Middle frontal gyrus (tissue), 1 donor: ENCODE data around the gene FBLN5.
"Not testable (repeated sequence)": the region's sequence is repeated elsewhere in the genome, so short reads cannot be mapped to it uniquely, and the experiment has no call there.

Source experiments
- DNase-seq: peaks from one replicate; pipeline ENCODE4 v3.0.0-alpha.2; 2015; ENCODE audit warnings: low spot score; ENCODE audit errors: extremely low spot score

FBLN5 gene

DNA sequence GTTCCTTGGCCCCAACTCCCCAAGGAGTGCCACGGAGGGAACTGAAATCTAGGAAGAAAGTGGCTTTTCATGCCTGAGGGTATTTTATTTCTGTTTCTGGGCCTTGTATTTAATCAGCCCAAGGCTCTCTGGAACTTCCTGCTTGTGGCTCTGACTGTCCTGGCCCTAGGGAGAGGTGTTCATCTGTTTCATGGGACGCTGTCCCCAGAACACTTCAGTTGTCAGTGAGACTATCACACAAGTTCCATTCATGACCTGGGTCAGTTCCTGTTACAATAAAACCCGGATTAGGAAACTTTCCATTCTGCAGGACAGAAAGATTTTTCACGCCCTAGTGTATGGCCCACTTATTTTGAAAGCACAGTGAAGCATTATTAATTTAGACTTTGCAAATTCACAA, 61.7 kb downstream of the FBLN5 start:
- DNase-seq: no peak

DNA sequence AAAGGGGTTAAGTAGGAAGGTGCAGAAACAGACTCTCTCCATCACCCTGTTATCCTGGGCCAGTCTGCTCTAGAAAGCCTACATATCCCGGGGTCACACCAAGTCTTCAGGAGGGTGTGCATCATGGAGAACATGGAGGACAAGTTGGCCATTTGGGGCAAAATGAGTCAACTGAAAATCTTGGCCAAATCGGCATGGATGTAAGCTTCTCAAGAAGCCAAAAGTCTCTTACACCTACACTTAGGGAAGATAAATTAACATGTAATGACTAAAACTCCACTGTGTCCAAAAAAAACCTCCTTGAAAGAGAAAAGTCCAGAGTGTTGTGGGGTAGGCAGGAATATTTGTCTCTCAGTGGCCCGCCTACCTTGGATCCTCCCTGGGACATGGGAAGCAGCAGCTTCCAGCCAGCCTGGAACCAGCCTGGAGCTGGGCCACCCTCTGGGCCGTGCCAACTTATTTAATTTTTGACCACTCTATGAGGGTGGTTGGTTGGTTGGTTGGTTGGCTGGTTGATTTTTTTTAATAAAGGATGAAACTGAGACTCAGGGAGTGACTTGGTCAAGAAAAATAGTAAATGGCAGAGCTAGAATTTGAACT, 62.3 kb downstream of the FBLN5 start:
- DNase-seq: no peak

DNA sequence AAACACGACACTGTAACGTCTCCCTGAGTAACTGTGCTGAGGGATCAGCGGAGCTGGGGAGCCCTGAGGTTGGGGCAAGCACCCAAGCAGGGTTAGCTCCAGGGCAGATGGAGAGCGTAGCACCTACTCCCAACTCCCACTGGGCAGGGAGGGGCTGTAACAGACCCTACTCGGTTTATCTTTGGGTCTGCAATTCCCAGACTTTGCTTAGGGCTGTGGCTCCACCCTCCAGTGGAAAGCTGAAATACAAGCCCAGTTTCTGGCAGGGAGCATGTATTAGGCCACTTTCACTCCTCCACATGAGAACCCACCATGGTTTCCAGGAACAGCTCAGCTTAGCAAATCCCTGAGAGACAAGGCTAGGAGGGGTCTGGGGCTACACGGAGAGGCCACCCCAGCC, 62.8 kb downstream of the FBLN5 start:
- DNase-seq: no peak

DNA sequence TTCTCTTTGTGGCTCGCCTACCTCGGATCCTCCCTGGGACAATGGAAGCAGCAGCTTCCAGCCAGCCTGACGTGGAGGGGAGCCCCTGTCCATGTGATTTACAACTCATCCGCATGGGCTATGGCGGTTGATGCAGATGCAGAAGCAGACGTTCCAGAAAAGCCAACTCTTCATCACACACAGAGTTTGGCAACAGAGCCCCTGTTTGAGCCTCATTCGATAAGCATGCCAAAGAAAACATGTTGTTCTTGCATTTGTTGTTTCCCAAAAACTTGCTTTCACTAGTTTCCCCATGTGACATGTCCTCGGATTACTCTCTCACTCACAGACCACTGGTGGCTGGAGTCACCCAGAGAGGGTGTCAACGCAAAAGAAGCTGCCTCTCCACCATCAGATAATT, 63.7 kb downstream of the FBLN5 start:
- no peak for DNase-seq

DNA sequence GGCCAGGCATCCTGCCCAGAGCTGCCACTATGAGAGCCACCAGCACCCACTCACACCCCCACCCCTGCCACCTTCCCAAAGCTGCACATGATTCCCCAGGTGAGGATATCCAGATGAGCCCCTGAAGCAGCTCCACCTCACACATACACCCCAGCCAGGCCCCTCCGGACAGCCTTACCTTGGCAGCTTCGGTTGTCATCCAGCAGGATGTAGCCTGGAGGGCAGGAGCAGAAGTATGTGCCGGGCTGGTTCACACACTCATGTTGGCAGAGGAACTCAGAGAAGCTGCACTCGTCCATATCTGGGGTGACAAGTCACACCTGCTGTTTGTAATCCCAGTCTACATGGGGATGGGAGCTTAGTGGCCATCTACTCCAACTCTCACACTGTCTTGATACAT, 64.7 kb downstream of the FBLN5 start:
- DNase-seq: no peak

DNA sequence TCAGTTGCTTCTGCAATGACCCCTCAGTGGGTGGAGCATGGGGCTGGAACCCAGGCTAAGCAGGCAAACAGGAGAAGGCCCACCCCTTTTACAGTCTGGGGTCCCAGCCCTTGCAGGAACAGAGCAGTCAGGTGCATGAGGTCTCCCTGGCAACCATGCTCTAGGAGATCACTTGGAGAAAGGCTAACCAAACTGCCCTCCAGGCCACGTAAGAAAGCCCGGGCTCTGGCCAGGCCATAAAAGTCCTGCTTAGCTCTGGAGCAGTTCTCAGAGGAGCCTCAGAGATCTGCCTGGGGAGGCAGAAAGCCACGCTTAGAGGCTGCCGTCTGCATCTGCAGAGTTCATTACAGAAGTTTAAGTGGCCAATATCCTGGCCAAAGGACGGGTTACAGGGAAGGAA, 65.1 kb downstream of the FBLN5 start:
- DNase-seq: no peak

DNA sequence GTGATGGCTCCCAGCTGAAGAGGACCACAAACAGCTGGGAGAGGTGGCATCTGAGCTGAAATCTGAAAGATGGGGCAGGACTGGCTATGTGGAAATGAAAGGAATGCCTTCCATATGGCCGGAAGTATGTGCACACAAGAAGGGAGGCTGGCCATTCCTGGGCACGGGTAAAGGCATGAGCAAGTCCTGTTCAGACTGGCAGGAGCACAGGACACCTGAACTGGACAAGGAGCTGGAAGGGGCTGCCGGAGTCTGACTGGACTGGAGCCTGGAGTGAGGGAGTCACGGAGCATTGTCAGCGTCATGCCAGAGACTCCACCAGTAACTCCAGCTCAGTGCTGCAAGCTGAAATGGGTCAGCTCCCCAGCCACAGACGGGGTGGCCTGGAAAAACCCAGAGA, 68.3 kb downstream of the FBLN5 start:
- DNase-seq: no peak

DNA sequence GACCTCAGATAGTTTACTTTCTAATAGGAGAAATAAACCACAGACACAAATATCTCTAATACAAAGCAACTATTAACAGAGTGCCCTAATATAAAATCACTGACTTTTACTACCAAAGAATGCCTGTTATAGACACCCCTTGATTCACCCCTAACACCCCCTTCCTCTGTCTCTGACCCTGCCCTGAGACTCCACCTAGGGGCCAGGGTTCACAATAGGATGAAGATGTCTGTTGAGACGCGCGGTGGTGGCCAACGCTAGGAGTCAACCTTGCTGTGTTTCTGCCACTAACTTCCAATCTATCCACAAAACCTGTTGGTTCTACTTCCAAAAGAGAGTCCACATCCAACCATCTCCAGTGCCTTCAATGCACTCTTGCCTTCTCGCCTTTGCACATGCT, 69.2 kb downstream of the FBLN5 start:
- no peak for DNase-seq

DNA sequence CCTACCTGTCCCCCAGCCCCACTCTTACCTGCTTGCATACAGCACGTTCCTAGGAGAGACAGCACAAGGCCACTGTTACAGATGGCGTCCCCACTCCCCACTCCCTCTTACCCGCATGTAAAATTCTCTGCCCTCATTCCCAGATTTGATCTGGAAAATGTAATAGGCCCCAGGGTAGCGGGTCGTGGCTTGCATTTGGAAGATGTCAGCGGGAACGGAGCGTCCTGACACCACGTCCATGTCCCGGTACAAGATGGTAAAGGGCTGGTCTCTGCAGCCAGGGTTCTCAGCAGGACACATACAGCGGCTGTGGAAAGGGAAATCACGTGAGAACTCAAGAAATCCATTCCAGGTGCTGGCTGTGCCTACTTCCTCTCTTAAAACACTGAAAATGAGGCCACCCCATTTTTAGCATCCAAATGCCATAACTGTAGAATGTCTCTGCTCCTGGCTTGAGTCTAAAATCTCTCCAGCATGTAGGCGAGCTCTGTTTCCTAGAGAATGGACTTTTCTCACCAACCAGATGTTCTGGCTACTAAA, 70.0 kb downstream of the FBLN5 start:
- no peak for DNase-seq

DNA sequence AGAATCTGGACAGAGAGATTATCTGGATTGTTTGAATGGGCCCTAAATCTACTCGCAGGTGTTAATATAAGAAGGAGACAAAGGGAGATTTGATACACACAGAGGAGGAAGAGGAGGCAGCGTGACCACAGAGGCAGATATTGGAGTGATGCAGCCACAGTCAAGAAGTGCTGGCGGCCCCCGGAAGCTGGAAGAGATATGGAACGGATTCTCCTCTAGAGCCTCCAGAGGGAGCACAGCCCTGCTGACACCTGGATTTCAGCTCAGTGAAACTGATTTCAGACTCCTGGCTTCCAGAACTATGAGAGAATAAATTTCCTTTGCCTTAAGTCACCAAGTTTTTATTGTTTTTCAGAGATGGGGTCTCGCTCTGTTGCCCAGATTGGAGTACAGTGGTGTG, 71.0 kb downstream of the FBLN5 start:
- DNase-seq: no peak

DNA sequence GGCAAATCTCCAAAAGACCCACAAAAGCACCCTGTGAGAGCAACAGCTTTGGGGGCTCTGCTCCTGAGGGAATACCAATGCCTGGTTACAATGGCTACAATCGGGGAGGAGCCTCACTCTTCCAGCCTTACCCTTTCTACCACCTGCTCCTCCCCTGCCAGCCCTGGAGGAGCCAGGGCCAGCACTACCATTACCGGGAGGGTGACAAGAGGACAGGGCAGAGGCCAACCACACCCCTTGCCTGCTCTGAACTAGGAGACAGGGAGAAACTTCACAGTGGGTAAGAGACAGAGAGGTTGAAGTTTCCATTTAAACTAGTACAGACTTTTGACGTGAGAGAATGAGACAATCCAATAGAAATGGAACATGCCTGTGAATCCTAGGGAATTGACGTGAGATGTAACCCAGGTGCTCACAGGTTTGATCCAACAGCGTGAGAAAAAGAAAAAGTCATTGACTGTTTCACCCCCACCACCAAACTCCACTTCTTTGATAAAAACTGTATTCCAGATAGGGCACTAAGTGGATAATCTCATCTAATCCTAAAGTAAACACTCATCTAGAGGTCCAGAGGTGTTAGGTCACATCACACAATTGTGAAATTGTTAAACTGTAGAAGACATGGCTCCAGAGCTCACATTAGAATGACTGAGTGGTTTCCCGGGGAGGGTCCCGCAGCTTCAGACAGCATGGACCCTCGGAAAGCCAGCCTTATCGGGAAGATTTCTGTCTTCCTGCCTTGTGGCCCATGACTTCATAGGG, 71.8 kb downstream of the FBLN5 start:
- DNase-seq: no peak

DNA sequence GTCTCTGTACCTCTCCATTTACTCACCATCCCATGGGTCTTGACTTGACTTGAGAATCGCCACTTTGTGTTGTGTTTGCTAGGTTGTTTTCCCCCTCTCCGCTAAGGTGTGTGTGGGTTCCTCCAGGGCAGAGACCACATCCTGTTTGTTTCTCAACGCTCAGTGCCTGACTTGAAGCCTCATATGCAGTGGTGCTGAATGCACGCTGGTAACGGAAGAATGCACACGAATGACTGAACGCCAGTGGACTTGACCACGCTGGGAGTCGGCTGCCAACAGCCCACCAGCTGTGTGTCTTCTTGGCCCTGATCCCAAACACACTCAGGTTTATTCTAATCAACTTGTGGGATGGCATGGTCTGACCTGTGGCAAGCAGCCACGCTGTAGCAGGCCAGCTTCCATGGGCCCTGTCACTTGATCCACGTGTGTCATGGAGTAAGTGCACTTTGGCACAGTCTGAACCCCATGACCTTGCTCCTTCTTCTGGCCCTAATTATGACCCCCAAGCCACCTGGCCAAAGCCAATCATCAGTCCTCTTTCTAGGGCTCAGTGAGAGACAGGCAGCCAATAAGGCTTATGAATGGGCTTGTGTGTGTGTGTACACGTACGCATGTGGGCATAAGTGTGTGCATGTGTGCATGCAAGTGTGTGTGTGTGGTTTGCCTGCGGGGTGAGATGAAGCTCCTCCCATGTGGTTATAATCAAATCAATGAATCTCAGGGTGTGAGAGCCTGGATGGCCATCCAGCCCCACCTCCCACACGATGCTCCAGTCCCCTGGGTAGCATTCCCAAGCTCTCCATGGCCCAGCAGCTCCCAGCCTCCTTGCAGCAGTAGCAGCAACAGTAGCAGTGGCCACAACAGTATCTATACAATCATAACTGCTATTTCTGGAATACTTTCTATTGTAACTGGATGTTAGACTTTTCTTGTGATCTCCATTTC, 73.8 kb downstream of the FBLN5 start:
- DNase-seq: no peak

DNA sequence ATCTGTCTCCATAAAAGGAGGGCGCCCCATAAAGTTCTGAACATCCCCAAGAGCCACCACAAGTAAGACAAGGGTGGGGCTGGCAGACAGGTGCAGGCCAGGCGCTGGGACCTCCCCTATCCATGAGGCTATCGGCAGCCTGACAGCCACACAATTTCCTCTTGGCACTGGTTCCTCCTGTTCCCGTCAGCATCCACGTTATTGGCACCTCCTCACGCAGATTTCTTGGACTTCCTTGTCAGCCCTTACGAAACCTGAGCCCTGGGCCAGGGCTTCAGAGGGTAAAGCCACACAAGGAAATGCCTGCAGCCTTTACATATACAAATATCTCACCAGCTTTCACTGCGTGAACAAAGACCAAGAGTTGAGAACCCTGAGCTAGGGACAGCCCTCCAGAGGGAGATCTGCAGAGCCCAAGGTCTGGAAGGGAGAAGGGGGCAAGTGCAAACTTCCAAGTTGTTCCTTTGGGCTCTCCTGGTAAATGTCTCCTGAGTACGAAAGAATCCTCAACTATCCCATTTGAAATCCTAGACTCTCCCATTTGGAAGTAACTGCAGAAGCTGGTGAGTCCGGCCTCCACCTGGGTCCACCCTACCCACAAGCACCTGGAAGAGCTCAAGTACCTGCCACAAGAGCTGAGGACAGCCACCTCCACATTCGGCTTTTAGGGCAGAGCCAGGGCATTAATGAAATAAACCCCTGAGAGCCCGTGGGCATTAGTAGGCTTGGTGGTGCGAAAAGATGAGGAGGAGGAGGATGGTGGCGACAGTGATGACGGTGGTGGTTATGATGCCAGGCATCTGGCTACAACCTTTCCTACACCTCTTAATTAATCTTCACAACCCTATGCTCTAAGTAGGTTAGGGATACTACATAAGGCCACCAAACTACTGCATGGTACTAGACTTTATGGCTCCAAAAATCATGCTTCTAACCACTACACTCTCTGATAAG, 74.7 kb downstream of the FBLN5 start:
- DNase-seq: no peak

DNA sequence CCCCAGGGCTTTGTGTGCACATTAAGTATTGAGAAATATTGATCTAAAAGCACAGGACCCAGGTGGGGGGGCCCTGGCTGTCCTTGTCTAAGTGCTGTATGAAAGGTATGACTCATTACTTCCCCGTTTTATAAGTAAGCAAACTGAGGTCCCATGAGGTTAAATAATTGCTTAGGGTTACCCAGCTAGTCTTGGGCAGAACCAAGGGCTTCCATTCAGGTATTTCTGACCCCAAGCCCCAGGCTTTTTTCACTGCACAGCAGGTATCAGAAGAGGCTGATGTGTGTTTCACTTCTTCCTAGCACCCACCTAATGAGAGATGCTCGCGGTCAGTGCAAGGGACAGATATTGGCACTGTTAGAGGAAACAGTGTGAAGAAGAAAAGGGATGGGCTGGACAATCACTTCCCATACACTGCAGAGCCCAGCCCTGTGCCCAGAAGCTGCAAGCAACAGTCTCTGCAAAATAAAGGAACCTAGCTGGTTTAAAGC, 75.4 kb downstream of the FBLN5 start:
- DNase-seq: no peak

DNA sequence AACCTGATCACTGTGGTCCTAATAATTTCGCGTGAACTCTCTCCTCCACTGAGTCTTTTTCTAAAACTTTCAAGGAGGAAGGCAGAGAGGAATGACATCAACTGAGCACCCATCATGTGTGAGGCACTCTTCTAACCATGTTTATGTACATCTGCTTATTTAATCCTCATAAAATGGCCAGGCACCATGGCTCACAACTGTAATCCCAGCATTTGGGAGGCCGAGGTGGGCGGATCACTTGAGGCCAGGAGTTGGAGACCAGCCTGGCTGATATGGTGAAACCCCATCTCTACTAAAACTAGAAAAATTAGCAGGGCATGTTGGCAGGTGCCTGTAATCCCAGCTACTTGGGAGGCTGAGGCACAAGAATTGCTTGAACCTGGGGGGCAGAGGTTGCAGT, 76.1 kb downstream of the FBLN5 start:
- not testable (repeated sequence) for DNase-seq

DNA sequence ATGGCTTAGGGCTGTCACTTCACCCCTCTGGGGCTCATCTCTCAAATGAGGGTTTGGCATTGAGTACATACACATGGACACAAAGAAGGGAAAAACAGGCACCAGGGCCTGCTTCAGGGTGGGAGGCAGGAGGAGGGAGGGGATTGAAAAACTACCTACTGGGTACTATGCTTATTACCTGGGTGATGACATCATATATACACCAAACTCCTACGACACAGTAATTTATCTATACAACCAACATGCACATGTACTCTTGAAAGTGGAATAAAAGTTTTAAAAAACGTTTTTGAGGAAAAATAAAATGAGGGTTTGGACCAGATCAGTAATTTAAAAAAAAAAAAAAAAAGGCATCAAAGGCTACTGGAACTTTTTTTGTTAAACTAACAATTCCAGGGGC, 76.6 kb downstream of the FBLN5 start:
- no peak for DNase-seq

DNA sequence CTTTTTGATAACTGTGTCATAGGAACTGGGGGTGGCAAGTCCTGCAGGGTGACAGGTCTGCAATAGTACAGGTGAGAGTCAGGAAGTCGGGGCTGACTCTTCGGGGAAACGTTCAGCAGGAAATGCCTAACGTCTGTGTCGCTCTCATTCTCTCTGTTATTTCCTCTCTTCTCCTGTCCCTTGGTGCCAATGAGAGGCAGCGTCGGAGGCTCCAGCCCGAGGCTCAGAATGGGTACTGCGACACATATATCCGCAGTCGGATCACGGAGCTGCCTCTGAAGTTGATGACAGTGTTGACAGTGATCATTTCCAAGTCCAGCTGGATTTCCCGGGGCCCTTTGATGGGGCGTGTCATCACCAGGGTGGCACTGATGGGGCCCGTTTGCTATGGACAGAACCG, 77.5 kb downstream of the FBLN5 start:
- DNase-seq: no peak

DNA sequence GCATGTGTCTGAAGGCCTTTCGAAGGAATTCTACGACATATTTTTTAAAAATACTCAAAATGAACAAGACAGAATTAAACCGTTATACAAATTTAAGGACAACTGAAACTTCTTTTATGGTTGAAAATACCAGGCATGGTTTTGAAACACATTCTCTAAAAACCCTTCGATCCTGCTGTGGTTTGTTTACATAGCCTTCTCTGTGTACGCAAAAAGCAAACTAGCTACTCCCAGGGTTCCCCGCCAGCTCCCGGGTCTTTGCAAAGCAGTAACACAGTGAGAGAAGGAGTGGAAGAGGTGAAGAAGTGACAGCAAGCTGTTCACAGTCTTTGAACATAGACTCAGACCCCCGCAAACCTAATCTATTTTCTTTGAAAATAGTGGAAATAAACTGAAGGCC, 77.9 kb downstream of the FBLN5 start:
- no peak for DNase-seq

DNA sequence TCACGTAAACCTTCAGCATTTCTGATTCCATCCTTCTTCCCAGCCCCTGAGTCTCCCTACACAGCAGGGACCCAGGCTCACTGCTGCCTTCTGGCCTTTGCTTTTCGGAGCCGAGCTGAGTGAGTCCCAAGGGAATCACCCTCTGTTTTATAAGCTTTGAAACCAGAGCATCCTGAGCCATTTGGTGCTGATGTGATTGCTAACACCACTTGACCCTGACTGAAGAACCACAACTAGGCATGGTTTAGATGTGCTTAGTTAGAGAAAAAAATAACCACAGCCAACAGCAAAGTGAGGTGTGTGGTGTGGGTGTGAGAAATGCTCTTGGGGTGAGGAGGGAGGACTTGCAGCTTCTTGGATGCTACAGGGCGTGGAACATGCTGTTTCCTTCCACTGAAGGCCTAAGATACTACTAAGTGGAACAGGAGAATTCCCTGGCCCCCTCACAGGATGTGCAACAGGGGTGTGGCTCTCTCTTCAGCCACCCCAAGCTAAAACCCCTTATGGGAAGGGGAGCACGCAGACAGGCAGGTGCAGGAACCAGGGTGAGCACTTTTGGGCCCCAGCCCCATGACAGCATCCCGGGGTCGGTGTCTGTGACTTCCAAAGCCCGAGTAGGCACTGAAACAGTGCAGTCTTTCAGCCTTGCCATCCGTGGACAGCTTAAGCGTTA, 80.0 kb downstream of the FBLN5 start, which contains the start of gene TC2N:
TC2N (minus strand) TSS at position 221 of the 673 bp plus-strand sequence. CDS start 53,767 bp downstream, outside the sequence.
- no peak for DNase-seq
